WERI-Rb-1 (cell line): ENCODE results near the gene TFB1M.

Experiments used
- DNase-seq: peaks from one replicate; pipeline ENCODE4 v3.0.0-alpha.2; 2020
- H3K27ac ChIP-seq: fragments of 250-450 bp; sonication (Bioruptor Pico); 2 replicates; pipeline ENCODE4 v1.5.1; 2020; ENCODE audit warnings: mild to moderate bottlenecking, moderate library complexity
- H3K27me3 ChIP-seq: fragments of 250-450 bp; sonication (Bioruptor Pico); 2 replicates; pipeline ENCODE4 v1.5.1; 2021; ENCODE audit warnings: mild to moderate bottlenecking, low read depth, moderate library complexity; ENCODE audit not compliant: insufficient read depth, severe bottlenecking
- H3K36me3 ChIP-seq: fragments of 250-450 bp; sonication (Bioruptor Pico); 2 replicates; pipeline ENCODE4 v1.5.1; 2020; ENCODE audit warnings: mild to moderate bottlenecking, moderate library complexity
- H3K4me3 ChIP-seq: 2 replicates; pipeline ENCODE4 v1.5.1; 2011; ENCODE audit warnings: low read depth, mild to moderate bottlenecking, control low read depth, low read length
- H3K9me3 ChIP-seq: fragments of 250-450 bp; sonication (Bioruptor Pico); 2 replicates; pipeline ENCODE4 v1.5.1; 2021; ENCODE audit warnings: mild to moderate bottlenecking, moderate library complexity; ENCODE audit not compliant: severe bottlenecking
- TF ChIP-seq, protein P1 (sequence below): IDR thresholded peaks from 2 replicates; pipeline ENCODE4 v1.5.1; 2011; ENCODE audit warnings: low read depth, mild to moderate bottlenecking, control low read depth, inconsistent platforms, low read length

Gene TFB1M

DNA sequence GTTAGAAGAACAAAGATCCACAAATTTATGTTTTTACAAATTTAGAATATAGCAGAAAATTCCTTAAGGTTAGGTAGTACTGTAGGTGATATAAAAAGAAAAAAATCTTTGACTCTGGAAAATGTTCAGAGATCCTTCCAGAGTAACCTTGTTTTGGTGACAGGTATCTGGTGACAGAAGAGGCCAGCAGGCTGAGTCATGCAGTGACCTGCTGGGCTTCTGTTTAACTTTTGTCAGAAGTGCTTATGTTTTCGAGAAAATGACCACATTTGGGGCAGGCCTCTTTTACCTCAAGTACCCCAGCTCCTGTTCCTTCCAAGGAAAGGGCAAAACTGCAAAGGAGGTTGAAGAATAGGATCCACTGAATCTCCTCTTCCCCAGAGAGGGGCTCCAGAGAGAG, 60.9 kb downstream of the TFB1M start:
- H3K27me3 ChIP-seq, result no peaks in the 10 kb centered on the region
- H3K9me3 ChIP-seq, result no peaks in the 10 kb centered on the region
- TF ChIP-seq, protein P1, sequence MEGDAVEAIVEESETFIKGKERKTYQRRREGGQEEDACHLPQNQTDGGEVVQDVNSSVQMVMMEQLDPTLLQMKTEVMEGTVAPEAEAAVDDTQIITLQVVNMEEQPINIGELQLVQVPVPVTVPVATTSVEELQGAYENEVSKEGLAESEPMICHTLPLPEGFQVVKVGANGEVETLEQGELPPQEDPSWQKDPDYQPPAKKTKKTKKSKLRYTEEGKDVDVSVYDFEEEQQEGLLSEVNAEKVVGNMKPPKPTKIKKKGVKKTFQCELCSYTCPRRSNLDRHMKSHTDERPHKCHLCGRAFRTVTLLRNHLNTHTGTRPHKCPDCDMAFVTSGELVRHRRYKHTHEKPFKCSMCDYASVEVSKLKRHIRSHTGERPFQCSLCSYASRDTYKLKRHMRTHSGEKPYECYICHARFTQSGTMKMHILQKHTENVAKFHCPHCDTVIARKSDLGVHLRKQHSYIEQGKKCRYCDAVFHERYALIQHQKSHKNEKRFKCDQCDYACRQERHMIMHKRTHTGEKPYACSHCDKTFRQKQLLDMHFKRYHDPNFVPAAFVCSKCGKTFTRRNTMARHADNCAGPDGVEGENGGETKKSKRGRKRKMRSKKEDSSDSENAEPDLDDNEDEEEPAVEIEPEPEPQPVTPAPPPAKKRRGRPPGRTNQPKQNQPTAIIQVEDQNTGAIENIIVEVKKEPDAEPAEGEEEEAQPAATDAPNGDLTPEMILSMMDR, result no peak
- no peak overlapping the region for H3K4me3 ChIP-seq
- DNase-seq, result no peak
- H3K27ac ChIP-seq, result no peak overlapping the region
- peaks cover 92% of the 10 kb centered on the region for H3K36me3 ChIP-seq

DNA sequence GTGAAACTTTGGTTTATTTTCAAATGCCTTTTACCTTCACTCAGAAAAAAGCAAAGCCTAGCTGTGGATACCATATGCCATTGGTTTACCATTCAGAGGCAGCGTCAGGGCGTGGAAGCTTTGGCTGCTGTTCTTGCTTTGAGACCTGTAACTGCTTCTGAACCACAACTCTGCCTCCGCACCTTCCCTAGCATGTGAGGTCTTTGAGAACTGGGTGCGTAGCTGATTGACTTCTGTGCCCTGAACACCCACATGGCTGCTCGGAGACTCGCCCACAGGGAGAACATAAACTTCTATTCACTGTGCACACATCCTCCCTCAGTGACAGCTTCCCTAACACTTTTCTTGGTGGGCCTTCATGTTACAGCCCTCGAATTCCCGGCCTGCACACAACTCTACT, 61.7 kb downstream of the TFB1M start:
- TF ChIP-seq, protein P1, result no peak
- Histone ChIP-seq H3K27me3 (no peaks in the 10 kb centered on the region), H3K9me3 (no peaks in the 10 kb centered on the region), H3K36me3 (peaks cover 93% of the 10 kb centered on the region), H3K27ac (no peak overlapping the region), H3K4me3 (no peak overlapping the region)
- no peak for DNase-seq

DNA sequence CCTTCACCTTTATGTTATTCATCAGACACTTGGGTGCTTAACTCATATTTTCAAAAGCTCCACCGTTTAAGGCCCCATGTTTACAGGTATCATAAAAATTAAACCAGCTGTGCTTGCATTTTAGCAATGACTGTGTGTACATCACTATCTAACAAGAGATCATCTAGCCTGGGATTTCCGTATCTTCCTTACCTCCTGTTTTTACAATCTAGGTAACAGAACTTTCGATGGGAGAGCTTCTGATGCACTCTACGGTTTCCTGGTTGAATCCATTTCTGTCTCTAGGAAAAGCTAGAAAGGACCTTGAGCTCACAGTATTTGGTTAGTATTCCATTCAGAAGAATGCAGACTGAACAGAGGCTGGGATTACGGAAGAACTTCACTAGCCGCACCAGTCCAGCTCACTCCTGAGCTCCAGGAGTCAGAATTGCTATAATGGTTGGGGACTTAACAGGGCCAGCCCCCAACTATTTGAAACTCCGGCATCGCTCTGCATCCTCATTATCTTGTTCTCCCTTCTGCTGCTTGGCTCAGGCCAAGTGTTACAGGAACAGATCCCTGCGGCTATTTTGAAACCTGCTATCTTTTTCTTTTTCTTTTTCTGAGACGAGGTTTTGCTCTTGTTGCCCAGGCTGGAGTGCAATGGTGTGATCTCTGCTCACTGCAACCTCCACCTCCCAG, 63.4 kb downstream of the TFB1M start:
- no peak for DNase-seq
- no peaks in the 10 kb centered on the region for H3K27me3 ChIP-seq
- peaks cover 94% of the 10 kb centered on the region for H3K36me3 ChIP-seq
- TF ChIP-seq, protein P1, result no peak
- H3K4me3 ChIP-seq, result no peak overlapping the region
- H3K27ac ChIP-seq, result no peak overlapping the region
- no peaks in the 10 kb centered on the region for H3K9me3 ChIP-seq

DNA sequence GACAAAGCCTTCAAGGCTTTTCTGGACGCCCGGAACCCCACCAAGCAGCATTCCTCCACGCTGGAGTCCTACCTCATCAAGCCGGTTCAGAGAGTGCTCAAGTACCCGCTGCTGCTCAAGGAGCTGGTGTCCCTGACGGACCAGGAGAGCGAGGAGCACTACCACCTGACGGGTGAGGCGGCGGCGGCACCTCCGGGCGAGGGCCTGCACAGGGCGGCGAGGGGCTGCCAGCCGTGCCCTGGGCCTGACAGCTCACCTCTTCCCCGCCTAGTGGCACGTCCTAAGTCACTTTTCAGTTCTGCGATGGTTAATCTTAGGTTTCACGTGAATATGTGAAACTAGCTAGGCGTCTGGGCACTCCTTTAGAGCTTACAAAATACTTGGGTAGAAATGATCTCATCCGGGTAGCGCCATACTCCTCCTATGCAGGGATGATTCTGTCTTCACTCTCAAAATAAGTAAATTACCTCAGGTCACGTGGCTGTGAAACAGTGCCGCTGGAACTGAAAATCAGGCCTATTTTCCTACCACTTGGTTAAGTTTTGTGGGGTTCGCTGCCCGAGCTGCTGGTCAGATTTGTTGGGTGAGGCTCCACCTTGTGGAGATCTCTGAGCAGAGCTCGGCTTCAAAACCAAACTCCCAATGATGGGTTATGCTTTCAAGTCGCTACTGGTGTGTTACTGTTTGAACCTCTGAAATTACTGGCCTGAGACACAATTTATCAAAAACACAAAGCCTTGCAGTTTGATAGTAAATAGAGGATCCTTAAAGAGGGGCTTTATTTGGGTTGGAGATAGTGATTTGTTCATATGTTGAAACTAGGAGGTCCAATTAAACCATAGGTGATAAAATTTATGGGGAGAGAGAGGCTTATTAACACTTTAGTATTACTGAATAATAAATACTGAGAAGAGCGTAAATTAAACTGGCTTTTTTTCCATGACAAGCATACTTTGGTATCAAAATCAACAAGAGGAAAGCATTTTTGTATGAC, 66.0 kb downstream of the TFB1M start:
- no peak overlapping the region for H3K27ac ChIP-seq
- TF ChIP-seq, protein P1, result peak; percentile 62
- no peaks in the 10 kb centered on the region for H3K9me3 ChIP-seq
- DNase-seq, result no peak
- peaks cover 85% of the 10 kb centered on the region for H3K36me3 ChIP-seq
- no peak overlapping the region for H3K4me3 ChIP-seq
- H3K27me3 ChIP-seq, result no peaks in the 10 kb centered on the region

DNA sequence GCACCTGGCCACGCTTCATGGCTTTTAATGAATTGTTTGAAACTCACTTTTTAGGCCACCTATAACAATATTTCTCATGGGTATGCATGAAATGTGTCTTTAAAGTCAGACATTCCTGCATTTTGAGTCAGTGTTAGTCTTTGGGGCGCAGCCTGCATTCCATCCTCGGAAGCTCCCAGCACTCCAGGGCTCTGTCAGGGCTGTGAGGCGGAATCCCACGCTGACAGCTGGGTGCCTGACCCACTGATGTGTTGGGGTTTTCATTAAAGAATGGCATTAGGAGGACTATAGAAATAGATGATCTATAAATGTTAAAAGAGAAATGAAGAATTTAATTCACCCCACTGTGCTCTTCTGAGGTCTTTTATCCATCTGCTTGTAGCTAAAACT, 66.7 kb downstream of the TFB1M start:
- no peaks in the 10 kb centered on the region for H3K9me3 ChIP-seq
- peaks cover 80% of the 10 kb centered on the region for H3K36me3 ChIP-seq
- TF ChIP-seq, protein P1, result no peak
- DNase-seq, result no peak
- no peak overlapping the region for H3K27ac ChIP-seq
- no peak overlapping the region for H3K4me3 ChIP-seq
- H3K27me3 ChIP-seq, result no peaks in the 10 kb centered on the region
